Stimulated activated CD4-positive, alpha-beta T cell treated with anti-CD3 and anti-CD28 coated beads, Interleukin-1b, Interleukin-23, amount 100 ng/mL, for 48 hours (primary cell): ENCODE results near the gene IQSEC1.

Experiments used
- DNase-seq: peaks from one replicate; pipeline ENCODE4 v3.0.0-alpha.2; 2020

Gene IQSEC1

DNA sequence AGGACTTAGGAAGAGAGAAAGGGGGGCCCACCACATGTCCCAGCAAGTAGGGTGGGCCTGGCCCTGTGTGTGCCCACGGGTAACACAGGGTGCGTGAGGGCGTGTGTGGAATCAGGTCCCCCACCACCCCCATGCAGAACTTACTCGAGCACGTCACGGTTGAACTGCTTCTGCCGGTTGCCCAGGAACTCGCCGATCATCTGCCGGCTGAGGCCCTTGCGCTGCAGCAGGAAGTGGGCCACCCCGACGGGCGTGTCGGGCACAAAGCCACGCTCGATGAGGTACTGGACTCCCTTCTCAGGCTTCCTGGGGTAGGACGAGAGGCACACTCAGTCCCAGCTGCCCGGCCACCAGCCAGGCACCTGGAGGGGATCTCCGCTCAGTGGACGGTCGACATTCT lies 148.8 kb downstream of the IQSEC1 start:
- DNase-seq, result no peak

DNA sequence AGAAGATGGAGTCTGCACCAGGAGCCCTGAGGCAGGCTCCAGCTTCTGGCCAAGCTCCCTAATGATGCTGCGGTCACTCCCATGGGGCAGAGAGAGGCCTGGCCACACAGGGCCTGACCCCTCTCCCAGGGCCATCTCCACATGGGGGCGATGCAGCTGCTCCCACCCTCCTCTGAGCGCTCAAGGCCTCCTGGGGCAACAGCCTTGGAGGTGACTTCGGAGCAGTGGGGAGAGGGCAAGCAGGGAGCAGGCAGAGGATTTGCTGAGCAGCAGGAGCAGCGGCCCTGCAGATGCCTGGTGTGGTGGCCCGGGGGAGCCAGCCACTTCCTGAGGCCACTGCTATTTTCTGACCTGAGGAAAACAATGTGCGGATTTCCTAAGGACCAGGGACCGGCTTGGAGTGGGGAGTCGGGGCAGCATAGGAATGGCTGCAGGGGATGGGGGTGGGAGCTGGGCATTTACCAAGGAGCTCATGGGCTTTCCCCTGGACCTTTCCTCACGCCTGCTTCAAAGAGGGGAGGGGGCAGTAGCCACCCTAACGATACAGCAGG lies 150.3 kb downstream of the IQSEC1 start:
- no peak for DNase-seq

GRCh38 chr3:12922306-12922705 lies 150.9 kb downstream of the IQSEC1 start:
- no peak for DNase-seq

- no peak for DNase-seq
Measured at GRCh38 chr3:12921736-12922135, 151.5 kb downstream of the IQSEC1 start.

DNA sequence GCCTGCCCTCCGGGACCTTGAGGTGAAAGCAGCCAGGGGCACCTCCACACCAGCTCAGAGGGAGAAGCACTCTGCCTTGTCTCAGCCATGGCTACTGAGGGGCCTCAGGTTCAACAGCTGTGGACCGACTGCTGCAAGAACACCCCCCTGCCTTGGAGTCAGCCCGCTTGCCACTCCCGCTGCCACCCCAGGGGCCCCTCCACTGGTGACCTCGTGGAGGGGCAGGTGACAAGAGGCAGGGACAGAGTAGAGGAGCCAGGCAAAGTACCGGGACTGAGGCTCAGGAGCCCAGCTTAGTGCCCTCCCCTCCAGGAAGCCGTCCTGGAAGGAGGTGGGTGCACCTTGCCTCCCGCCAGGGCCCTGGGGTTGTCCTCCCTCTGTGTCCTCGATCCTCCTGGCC lies 152.3 kb downstream of the IQSEC1 start:
- DNase-seq, result no peak

DNA sequence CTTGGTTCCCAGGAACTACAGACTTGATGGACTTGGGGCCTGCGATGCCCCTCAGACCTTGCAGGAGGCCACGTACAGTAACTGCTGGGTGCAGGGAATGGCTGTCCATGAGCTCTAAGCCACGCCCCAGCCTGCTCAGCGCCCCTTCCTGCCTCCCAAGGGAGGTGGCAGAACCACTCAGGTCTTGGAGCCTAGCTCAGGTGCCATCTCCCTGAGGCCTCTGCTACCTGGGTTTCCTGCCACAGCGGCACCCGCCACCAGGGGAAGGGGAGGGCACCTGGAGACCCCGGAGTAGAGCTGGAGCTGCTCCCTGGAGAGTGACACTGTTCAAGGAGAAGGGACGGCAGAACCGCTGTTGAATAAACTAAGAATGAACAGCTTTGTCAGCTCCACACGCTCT lies 154.0 kb downstream of the IQSEC1 start:
- DNase-seq, result no peak

DNA sequence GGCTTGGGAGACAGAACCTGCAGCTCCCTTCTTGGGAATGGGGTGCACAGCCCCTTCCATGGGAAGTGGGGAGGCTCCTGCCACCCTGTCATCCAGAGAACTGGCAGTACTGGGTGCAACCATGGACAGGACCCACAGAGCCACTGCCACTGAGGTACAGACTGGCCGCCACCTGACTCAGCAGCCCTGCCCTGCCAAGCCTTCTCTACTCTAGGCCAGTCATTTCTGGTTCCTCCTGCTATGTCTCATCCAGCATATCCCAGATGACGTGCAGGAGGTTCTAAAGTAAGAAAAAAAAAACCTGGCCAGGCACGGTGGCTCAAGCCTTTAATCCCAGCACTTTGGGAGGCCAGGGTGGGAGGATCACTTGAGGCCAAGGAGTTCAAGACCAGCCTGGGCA lies 155.0 kb downstream of the IQSEC1 start:
- DNase-seq, result no peak

GRCh38 chr3:12916159-12916558 lies 157.1 kb downstream of the IQSEC1 start:
- DNase-seq, result no peak

DNA sequence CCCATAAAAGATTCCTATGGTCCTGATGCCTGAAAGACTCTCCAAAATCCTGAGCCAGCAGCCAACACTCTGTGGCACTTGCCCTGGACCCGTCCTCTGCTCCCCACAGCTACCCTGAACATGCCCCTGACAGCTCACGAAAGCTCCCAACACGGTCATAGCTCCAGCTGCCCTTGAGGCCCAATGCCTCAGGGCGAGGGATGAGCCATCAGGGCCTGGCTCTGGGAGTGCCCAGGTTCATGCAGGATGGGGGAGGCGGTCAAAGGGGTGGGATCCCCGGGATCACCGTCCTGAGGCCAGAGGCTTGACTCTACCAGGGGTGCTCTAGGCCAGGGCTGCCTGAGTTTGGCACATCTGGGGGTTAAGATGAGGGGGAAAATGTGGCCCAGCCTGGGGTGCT lies 159.1 kb downstream of the IQSEC1 start:
- DNase-seq, result no peak

- DNase-seq, result no peak
Measured at GRCh38 chr3:12911881-12912415, 161.3 kb downstream of the IQSEC1 start.

- DNase-seq, result no peak
Measured at GRCh38 chr3:12910356-12911099, 162.7 kb downstream of the IQSEC1 start.

DNA sequence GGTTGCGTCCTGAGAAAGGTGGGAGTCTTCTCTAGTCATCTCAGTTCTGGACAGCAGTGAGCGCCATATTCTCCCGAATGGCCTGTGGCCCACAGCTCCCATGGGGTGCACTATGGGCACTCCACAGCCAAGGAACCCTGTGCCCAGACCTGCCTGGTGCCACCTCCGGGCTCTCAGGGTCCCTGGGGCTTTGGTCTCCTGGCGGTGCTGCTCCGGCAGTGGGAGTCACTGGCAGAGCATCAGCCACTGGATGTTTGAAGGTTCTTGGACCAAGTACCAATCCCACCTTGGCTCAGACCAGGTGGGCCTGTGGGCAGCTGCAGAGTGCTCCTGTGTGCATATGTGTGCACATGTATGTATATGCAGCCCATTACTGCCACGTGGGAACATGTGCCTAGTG lies 163.5 kb downstream of the IQSEC1 start:
- DNase-seq, result no peak

- no peak for DNase-seq
Measured at GRCh38 chr3:12908859-12909258, 164.4 kb downstream of the IQSEC1 start.

GRCh38 chr3:12908136-12908730 lies 165.0 kb downstream of the IQSEC1 start:
- no peak for DNase-seq

GRCh38 chr3:12907729-12908128 lies 165.5 kb downstream of the IQSEC1 start:
- no peak for DNase-seq

GRCh38 chr3:12907296-12907695 lies 165.9 kb downstream of the IQSEC1 start:
- no peak for DNase-seq

DNA sequence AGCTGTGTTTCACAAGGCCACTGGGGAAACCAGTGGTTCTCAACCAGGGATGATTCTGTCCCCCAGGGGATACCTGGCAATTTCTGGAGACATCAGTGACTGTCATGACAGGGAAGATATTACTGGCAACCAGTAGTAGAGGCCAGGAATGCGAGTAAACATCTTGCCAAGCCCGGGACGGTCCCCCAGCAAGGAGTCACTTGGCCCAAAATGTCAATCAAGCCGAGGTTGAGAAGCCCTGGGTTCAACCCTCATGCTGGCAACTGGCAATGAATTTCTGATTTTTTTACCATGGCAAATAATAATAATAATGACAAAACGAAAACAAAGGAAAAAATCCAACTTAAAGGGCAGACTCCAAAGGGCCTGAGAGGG lies 166.3 kb downstream of the IQSEC1 start:
- no peak for DNase-seq

DNA sequence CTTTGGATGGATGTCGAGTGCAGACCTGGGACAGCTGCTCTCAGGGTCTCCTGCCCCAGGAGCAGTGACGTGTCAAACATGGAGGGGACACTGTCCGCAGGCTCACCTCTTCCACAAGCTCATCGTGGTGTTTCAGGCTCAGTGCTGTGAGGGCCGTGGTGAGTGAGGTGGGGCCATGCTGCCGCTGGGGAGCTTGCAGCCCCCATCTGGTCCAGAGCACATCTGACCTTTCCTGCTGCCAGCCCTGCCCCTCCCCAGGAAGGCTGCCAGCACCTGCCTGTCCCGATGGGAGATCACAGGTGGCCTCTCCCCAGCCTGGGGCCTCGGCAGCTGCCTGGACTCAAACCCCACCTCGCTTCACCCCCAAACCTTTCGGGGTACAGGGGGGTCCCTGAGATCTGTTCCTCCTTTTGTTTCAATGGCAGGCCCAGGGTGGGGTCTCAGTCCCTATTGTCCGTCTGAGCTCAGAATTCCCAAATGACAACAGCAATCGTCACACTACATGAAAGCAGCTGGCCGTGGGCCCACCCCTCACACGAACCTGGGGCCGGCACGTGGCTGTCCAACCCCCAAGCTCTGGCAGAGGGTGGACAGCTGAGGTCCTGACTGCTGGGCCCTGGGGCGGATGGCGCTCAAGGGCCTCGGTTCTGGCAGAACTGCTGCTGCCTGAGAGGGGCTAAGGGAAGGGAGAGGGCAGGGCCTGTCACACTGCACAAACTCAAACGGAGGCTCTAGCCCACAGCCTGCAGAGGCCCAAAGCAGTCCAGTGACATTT lies 166.9 kb downstream of the IQSEC1 start:
- DNase-seq, result no peak

- DNase-seq, result no peak
Measured at GRCh38 chr3:12905316-12906071, 167.7 kb downstream of the IQSEC1 start.

DNA sequence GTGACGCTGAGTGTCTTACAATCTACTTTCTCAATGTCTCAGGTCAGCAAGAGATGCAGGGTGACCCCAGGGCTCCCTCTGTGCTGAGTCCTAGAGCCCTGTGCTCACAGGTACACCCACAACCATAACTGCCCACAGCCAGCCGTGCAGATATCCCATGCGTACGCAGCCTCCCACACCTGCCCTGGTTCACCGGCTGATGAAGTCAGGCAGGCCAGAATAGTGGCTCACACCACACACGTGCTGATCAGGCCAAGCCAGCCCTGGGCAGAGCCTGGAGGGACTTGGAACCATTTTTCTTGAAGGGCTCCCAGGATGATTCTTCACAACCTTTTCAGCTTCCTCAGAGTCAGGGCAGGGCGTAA lies 168.3 kb downstream of the IQSEC1 start:
- no peak for DNase-seq

- DNase-seq, result no peak
Measured at GRCh38 chr3:12903881-12904280, 169.3 kb downstream of the IQSEC1 start.

- DNase-seq, result no peak
Measured at GRCh38 chr3:12903000-12903800, 170.0 kb downstream of the IQSEC1 start.
